Activated CD4-positive, CD25-positive, alpha-beta regulatory T cell (primary cell): ENCODE results near the gene NTS.

Source experiments
- DNase-seq, 4 experiments: peaks; one replicate each; lab custom pipeline; 2025; lab: John Stamatoyannopoulos, UW

The NTS gene

GRCh38 chr12:85923767-85924331 is 49.8 kb downstream of the NTS start:
- DNase-seq = no peak

GRCh38 chr12:85927166-85927565 is 53.1 kb downstream of the NTS start:
- DNase-seq = no peak
